MM.1S (cell line): ENCODE measurements around the gene TMEM184A.

ENCODE experiments used
- DNase-seq: peaks from one replicate; pipeline ENCODE4 v3.0.0-alpha.2; 2015
- H2AFZ ChIP-seq: fragments of 300-600 bp; sonication (generic); 2 replicates; pipeline ENCODE4 v1.6.0; 2016; ENCODE audit warnings: antibody characterized with exemption, low read length
- H3F3A ChIP-seq: fragments of 300-600 bp; sonication (generic); 2 replicates; pipeline ENCODE4 v1.6.1; 2016; ENCODE audit warnings: mild to moderate bottlenecking, antibody characterized with exemption, low read length, moderate library complexity, mixed read lengths; ENCODE audit not compliant: insufficient read depth
- H3K27ac ChIP-seq: fragments of 300-600 bp; sonication (generic); 2 replicates; pipeline ENCODE4 v1.5.1; 2016; ENCODE audit warnings: mild to moderate bottlenecking, low read length
- H3K27me3 ChIP-seq: fragments of 300-600 bp; sonication (generic); replicated peaks from 2 replicates; pipeline ENCODE4 v1.6.0; 2016; ENCODE audit warnings: low read length; ENCODE audit not compliant: insufficient read depth
- H3K36me3 ChIP-seq: fragments of 300-600 bp; sonication (generic); replicated peaks from 2 replicates; pipeline ENCODE4 v1.6.1; 2016; ENCODE audit warnings: mild to moderate bottlenecking, low read length, mixed read lengths; ENCODE audit not compliant: insufficient read depth
- H3K4me1 ChIP-seq: fragments of 300-600 bp; sonication (generic); 2 replicates; pipeline ENCODE4 v1.6.1; 2016; ENCODE audit warnings: low read length, mixed read lengths
- H3K4me2 ChIP-seq: fragments of 300-600 bp; sonication (generic); 2 replicates; pipeline ENCODE4 v1.6.0; 2016; ENCODE audit warnings: low read depth, low read length
- H3K4me3 ChIP-seq: fragments of 300-600 bp; sonication (generic); 2 replicates; pipeline ENCODE4 v1.5.1; 2016; ENCODE audit warnings: low read length, mixed read lengths
- H3K79me2 ChIP-seq: fragments of 300-600 bp; sonication (generic); 2 replicates; pipeline ENCODE4 v1.6.1; 2016; ENCODE audit warnings: mixed run types, low read length, mixed read lengths
- H3K9ac ChIP-seq: fragments of 300-600 bp; sonication (generic); 2 replicates; pipeline ENCODE4 v1.6.1; 2016; ENCODE audit warnings: low read length, mixed read lengths
- H3K9me2 ChIP-seq: fragments of 300-600 bp; sonication (generic); replicated peaks from 2 replicates; pipeline ENCODE4 v1.6.1; 2016; ENCODE audit warnings: mild to moderate bottlenecking, low read length, mixed read lengths; ENCODE audit not compliant: insufficient read depth
- H3K9me3 ChIP-seq: fragments of 300-600 bp; sonication (generic); replicated peaks from 2 replicates; pipeline ENCODE4 v1.6.1; 2016; ENCODE audit warnings: mild to moderate bottlenecking, low read length, mixed read lengths; ENCODE audit not compliant: insufficient read depth
- H4K20me1 ChIP-seq: fragments of 300-600 bp; sonication (generic); 2 replicates; pipeline ENCODE4 v1.6.1; 2016; ENCODE audit warnings: mild to moderate bottlenecking, low read length, moderate library complexity, mixed read lengths; ENCODE audit not compliant: insufficient read depth
- EZH2 ChIP-seq: fragments of 300-600 bp; sonication (generic); optimal IDR thresholded peaks from 2 replicates; pipeline ENCODE3; 2017; ENCODE audit warnings: low read depth, mild to moderate bottlenecking, antibody characterized with exemption, low read length, mixed read lengths
- EZH2phosphoT487 ChIP-seq: fragments of 300-600 bp; sonication (generic); IDR thresholded peaks from 2 replicates; pipeline ENCODE4 v1.6.1; 2018; ENCODE audit warnings: antibody characterized with exemption, low read length
- TF ChIP-seq, protein P1 (sequence below): fragments of 300-600 bp; sonication (generic); IDR thresholded peaks from 2 replicates; pipeline ENCODE4 v1.5.1; 2016; ENCODE audit warnings: antibody characterized with exemption, low read length, mixed read lengths

Gene TMEM184A

DNA sequence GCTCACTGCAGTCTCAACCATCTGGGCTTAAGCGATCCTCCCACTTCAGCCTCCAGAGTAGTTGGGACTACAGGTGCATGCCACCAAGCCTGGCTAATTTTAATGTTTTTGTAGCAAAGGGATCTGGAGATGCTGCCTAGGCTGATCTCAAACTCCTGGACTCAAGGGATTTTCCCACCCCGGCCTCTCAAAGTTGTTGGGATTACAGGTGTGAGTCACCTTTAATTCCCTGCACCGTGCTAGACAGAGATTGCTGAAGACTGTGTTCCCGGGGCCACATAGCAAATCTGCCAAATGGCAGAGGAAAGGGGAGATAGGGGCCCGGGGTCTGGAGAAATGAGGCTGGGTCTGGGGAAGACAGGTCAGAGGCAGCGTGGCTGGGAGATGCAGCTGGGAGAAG, 34.5 kb upstream of the TMEM184A start:
- no peaks in the 10 kb centered on the region for H3K79me2 ChIP-seq
- no peaks in the 10 kb centered on the region for H3K4me1 ChIP-seq
- H3K27me3 ChIP-seq: peaks cover 83% of the 10 kb centered on the region
- H3K36me3 ChIP-seq: no peaks in the 10 kb centered on the region
- no peaks in the 10 kb centered on the region for H4K20me1 ChIP-seq
- H3K27ac ChIP-seq: no peak overlapping the region
- no peaks in the 10 kb centered on the region for H3K9me2 ChIP-seq
- H3K9me3 ChIP-seq: no peaks in the 10 kb centered on the region
- no peak overlapping the region for H2AFZ ChIP-seq
- no peaks in the 10 kb centered on the region for H3F3A ChIP-seq
- TF ChIP-seq, protein P1, sequence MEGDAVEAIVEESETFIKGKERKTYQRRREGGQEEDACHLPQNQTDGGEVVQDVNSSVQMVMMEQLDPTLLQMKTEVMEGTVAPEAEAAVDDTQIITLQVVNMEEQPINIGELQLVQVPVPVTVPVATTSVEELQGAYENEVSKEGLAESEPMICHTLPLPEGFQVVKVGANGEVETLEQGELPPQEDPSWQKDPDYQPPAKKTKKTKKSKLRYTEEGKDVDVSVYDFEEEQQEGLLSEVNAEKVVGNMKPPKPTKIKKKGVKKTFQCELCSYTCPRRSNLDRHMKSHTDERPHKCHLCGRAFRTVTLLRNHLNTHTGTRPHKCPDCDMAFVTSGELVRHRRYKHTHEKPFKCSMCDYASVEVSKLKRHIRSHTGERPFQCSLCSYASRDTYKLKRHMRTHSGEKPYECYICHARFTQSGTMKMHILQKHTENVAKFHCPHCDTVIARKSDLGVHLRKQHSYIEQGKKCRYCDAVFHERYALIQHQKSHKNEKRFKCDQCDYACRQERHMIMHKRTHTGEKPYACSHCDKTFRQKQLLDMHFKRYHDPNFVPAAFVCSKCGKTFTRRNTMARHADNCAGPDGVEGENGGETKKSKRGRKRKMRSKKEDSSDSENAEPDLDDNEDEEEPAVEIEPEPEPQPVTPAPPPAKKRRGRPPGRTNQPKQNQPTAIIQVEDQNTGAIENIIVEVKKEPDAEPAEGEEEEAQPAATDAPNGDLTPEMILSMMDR: no peak
- TF ChIP-seq EZH2 (no peak), EZH2phosphoT487 (no peak)
- H3K9ac ChIP-seq: no peak overlapping the region
- no peak overlapping the region for H3K4me2 ChIP-seq
- no peak overlapping the region for H3K4me3 ChIP-seq
- no peak for DNase-seq

DNA sequence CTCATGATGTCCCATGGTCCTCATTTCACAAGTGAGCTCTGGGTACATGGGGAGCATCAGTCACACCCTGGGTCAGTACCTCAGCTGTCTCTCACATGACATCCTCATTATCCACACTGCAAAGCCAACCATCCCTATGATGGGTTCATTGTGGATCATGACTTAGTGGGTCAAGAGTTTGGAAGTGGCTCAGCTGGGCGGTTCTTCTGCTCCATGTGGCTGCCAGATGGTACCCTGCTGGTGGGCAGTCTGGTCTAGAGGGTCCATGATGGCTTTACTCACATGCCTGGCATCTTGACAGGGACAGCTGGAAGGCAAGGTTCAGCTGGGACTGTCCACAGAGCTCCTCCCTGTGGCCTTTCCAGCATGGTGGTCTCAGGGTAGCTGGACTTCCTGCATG, 33.0 kb upstream of the TMEM184A start:
- no peaks in the 10 kb centered on the region for H3F3A ChIP-seq
- TF ChIP-seq, protein P1: no peak
- TF ChIP-seq EZH2phosphoT487: no peak
- TF ChIP-seq EZH2: no peak
- no peaks in the 10 kb centered on the region for H3K79me2 ChIP-seq
- H2AFZ ChIP-seq: no peak overlapping the region
- no peaks in the 10 kb centered on the region for H4K20me1 ChIP-seq
- no peak overlapping the region for H3K9ac ChIP-seq
- H3K4me2 ChIP-seq: no peak overlapping the region
- DNase-seq: no peak
- no peak overlapping the region for H3K27ac ChIP-seq
- H3K9me3 ChIP-seq: no peaks in the 10 kb centered on the region
- H3K4me1 ChIP-seq: no peaks in the 10 kb centered on the region
- H3K4me3 ChIP-seq: no peak overlapping the region
- H3K9me2 ChIP-seq: no peaks in the 10 kb centered on the region
- peaks cover 93% of the 10 kb centered on the region for H3K27me3 ChIP-seq
- no peaks in the 10 kb centered on the region for H3K36me3 ChIP-seq

DNA sequence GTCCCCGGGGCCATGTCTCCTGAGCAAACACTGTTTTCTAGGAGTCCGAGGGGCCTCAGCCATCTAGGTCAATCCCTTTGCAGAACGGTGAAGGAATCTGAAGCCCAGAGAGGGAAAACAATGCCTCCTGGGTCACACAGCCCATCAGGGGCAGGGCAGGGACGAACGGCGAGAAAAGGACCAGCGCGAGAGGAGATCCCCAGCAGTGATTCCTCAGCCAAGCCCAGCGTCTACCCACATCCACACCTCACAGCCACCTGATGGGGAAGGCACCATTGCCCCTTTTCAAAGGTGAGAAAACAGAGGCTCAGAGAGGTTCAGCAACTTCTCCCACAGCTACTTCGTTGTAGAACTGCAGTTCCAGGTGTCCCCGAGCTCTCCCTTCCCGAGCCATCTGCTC, 31.7 kb upstream of the TMEM184A start:
- no peak overlapping the region for H3K4me2 ChIP-seq
- H3K27ac ChIP-seq: no peak overlapping the region
- H3K4me3 ChIP-seq: no peak overlapping the region
- H3K27me3 ChIP-seq: peaks cover 95% of the 10 kb centered on the region
- no peaks in the 10 kb centered on the region for H3K4me1 ChIP-seq
- TF ChIP-seq, protein P1: no peak
- TF ChIP-seq EZH2: no peak
- no peak for TF ChIP-seq EZH2phosphoT487
- H3K9ac ChIP-seq: no peak overlapping the region
- no peaks in the 10 kb centered on the region for H4K20me1 ChIP-seq
- no peaks in the 10 kb centered on the region for H3K36me3 ChIP-seq
- no peaks in the 10 kb centered on the region for H3F3A ChIP-seq
- H3K9me3 ChIP-seq: no peaks in the 10 kb centered on the region
- no peaks in the 10 kb centered on the region for H3K79me2 ChIP-seq
- H2AFZ ChIP-seq: no peak overlapping the region
- no peaks in the 10 kb centered on the region for H3K9me2 ChIP-seq
- DNase-seq: no peak
